Putamen (tissue), 1 donor: ENCODE measurements around the gene TEX14.
"Not testable (repeated sequence)": the region's sequence is repeated elsewhere in the genome, so short reads cannot be mapped to it uniquely, and the experiment has no call there.

Source experiments
- DNase-seq: peaks from one replicate; pipeline ENCODE4 v3.0.0-alpha.2; 2016; ENCODE audit warnings: low spot score

The TEX14 gene

GRCh38 chr17:58658804-58659713 lies 32.8 kb downstream of the TEX14 start:
- DNase-seq, result peak; percentile 91

- not testable (repeated sequence) for DNase-seq
These were observed 33.7 kb downstream of the TEX14 start for GRCh38 chr17:58657962-58658803.

DNA sequence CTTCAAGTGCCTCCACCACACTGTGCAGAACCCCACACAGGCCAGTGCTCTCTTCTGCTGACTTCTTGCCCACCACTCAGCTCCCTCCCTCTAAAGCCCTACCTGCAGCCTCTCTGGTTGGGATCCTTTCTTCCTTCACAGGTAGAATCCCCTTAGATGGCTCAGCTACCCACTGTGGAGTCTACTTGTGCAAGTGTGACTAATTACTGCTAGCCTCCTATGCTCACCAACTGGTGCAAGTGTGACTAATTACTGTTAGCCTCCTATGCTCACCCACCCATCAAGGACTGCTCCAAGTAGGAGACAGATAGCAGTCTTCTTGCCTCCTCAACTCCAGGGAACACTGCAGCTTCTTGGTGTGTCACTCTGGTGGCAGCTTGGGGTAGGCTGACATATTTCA lies 43.6 kb downstream of the TEX14 start:
- no peak for DNase-seq

GRCh38 chr17:58643147-58643546 lies 48.7 kb downstream of the TEX14 start:
- DNase-seq, result no peak

- DNase-seq, result no peak
These were observed 49.9 kb downstream of the TEX14 start for GRCh38 chr17:58641887-58642311.

GRCh38 chr17:58640202-58640601 lies 51.6 kb downstream of the TEX14 start:
- DNase-seq, result no peak

DNA sequence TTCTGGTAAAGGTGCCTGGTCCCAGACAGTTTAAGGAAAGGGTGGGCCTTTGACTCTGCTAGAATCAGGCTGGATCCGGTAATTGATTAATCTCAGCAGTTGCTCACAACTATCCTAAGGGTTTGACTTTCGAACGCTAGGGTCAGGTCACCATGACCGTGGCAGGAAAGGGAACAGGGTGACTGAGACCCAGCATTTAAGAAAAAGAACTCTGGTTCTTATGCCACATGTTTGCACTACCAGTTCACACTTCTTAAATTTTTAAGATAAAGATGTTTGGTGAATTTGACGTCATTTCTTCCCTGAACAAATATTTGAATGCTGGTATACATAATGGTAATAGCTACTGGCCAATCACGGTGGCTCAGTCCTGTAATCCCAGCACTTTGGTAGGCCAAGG lies 52.2 kb downstream of the TEX14 start:
- no peak for DNase-seq

GRCh38 chr17:58637011-58637570 lies 54.8 kb downstream of the TEX14 start:
- DNase-seq, result no peak

DNA sequence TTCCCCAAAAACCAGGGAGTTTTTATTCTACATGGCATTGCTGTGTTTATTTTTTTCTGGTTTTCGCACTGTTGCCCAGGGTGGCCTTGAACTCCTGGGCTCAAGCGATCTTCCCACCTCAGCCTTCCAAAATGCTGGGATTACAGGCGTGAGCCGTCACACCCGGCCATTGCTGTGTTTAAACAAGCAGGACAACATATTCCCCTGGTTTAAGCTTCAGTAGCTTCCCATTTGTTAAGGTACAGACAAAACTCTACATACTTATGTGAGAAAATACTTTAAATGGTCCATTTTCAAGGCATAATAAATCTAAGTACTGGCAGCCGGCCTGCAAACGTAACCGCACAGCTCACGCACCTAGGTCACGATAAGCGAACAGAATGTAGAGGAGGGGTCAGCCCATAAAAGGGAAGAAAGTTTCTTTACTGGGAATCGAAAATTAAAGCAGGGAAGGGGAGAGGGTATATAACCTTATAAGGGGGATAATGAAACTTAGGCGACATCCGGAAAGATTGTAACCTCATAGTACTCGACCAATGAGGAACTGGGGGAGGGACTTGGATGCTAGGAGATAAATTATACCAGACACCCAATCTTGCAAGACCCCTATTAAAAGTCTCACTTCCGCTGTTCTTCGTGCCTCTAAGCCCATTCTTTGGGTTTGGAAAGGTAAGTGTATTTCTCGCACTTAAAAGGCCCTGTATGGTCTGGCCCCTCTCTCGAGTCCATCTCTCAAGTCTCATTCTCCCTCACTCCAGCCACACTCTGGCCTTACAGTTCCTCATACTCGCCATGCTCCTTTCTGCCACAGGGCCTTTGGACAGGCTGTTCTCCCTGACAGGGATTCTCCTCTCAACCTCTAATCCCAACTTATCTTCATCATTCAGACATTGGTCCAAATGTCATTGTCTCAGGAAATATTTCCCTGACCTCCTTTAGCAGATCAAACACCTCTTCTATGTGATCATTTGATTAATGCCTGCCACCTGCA lies 59.2 kb downstream of the TEX14 start:
- DNase-seq, result no peak

DNA sequence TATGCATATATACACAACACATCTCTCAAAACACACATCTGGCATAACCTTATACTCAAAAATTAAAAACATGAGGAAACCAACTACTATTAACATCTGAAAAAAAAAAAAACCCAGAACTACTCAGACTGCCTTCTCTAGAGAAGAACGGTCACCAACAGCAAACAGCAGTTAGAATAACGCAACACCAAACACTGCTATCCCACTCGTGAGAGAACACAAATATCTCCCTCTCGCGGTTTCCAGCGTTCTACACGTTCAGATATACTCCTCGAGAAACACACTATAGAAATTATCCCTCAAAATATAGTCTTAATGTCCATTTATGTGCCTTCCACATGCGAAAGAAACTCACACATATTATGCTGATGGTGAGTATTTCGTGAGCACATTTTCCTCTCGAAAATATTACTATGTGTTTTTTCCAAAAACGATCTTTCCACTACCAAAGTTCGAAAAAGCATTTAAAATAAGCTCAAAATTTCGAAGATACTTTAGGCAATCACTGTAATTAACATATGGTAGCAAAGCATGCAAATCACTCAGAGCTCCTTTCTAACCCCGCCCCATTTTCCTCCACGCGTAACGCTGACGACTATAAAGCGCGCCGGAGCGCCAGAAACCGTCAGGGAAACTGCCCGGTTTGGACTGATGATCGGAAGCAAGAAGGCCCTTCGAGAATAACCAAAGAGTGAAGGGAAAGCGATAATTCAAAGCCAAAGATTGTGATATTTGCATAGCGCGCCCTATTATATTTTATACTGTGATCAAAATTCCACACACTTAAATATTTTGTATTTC lies 60.1 kb downstream of the TEX14 start:
- peak; percentile 96 for DNase-seq

DNA sequence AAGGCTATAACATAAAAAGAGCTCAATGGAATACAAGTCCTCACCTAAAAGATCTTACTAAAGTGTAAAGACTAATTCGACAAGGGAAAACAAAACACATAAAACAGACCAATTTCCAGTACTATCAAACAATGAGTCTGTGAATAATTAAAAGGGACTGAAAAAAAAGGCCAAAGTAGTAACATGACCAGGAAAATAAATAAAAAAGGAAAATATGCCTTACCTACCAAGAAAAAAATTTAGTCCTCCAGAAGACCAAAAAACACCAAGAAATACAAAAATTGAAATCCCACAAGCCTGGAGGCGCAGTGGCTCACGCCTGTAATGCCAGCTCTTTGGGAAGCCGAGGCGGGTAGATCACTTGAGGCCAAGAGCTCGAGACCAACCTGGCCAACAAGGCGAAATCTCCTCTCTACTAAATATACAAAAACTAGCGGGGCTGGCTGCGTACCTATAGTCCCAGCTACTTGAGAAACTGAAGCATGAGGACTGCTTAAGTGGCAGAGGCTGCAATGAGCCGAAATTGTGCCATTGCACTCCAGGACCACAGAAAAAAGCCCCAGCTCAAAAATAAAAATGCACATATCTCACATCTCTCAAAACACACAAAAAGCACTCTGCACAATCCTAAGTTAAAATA lies 60.8 kb downstream of the TEX14 start:
- peak; percentile 33 for DNase-seq

DNA sequence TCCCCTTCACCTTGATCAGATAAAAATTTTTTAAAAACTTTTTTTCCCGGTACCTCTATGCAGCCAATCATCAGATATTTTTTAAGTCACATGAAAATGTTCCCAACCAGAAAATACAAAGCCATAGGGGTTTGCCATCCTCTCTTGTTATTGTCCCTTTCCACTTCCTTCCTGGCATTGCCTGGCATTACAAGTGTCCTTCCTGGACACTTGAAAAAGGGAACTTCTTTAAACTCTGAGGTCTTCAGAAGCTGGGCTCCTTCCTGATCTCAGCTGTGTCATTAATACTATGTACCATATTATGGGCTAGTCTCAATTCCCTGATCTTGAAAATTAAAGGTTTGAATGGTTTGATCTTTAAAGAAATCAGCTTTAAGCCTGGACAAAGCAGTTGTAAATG lies 64.9 kb downstream of the TEX14 start:
- DNase-seq, result no peak

DNA sequence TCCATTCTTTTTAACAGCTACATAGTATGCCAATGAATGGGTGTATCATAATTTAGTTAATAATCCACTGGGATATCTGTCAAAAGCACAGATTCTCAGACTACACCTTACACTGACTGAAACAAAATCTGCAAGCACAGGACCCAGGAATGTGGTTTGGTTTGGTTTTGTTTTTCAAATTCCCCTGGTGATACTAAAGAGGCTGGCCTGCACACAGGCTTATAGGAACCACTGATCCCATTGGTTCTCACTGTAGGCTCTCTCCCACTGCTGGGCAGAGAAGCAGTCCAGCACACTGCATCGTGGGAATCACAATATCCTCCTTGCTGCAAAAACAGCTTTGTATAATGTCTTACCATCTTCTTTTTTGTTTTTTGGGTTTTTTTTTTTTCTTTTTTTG lies 67.1 kb downstream of the TEX14 start:
- DNase-seq, result no peak

GRCh38 chr17:58621174-58621573 lies 70.7 kb downstream of the TEX14 start:
- no peak for DNase-seq

DNA sequence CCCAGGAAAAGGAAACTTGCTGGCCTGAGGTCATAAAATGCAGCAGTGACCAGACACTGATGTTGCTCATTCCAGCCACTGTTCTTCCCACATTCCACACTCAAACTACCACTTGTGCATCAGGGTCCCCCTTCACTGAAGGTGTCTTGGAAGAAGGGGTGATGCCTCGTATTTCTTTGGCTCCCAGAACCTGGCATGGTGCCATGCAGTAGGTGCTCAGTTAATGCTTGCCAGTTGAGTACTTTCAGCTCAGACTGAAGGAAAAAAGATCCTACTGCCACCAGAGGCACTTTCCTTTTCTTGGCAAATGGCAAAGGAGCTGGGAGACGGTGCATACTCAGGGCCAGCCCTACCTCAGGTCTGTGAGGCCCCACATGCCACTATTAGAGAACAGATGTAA lies 73.5 kb downstream of the TEX14 start:
- no peak for DNase-seq

DNA sequence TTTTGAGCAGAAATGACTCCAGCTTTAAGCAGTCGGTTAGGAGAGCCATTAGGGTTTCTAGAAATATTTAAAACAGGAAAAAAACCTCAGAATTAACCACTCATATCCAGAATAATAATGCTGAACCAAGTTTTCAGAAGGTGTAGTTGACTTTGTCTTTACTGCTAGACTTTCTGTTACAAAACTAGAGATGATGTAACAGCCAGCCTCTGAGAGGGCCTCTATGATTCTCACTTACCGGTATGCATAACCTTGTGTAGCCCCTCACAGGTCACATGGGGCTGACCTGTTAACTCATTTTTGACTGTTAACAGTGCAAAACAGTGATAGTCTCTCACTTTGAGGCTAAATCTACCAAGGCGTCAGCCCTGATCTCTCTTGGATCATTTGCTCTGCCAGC lies 74.3 kb downstream of the TEX14 start:
- DNase-seq, result no peak

DNA sequence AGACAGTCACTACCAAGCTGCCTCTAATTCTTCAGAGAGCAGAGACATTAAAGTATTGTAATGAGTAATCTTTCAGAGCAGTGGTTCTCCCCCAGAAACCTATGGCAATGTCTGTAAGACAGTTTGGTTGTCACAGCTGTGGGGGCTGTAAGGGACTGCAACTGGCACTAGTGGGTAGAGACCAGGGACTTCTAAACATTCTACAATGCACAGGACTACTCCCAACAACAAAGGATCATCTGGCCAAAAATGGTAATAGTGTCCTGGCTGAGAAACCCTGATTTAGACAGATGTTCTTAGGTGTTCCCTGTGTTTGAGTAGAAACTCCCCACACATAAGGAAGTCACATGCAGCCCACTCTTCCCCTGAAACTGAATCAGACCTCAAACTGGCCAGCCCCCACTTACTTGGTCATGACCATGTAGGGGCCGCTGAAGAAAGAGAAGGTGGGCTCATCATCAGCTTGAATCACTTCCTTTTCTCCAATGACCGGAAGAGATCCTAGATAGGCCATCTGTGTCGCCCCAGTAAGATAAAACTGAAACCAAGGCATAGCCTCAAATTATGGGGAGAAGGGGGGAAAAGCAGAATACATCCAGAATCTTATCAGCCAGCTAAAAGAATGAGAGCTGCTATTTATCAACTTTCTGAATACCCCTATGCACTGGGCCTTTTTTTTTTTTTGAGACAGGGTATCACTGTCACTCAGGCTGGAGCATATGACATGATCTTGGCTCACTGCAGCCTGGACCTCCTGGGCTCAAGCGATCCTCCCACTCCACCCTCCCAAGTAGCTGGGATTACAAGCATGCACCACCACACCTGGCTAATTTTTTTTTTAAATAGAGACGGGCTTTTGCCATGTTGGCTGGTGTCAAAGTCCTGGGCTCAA lies 75.8 kb downstream of the TEX14 start:
- DNase-seq, result no peak

GRCh38 chr17:58614859-58615459 lies 76.9 kb downstream of the TEX14 start:
- DNase-seq, result no peak

- no peak for DNase-seq
These were observed 80.5 kb downstream of the TEX14 start for GRCh38 chr17:58611331-58611730.
